ENCODE data around the gene CNNM3.
"Not testable (repeated sequence)": the region's sequence is repeated elsewhere in the genome, so short reads cannot be mapped to it uniquely, and the experiment has no call there.

The CNNM3 gene

GRCh38 chr2:96799623-96799935 lies 16.5 kb upstream of the CNNM3 start:
- no peak for DNase-seq (ENCODE audit: low spot score)

- DNase-seq (ENCODE audit: low spot score): no peak
Observed at GRCh38 chr2:96800061-96801004, 15.7 kb upstream of the CNNM3 start.

GRCh38 chr2:96801005-96801785 lies 14.9 kb upstream of the CNNM3 start:
- DNase-seq (ENCODE audit: low spot score): peak; percentile 68

- no peak for DNase-seq (ENCODE audit: low spot score)
Observed at GRCh38 chr2:96801786-96802595, 14.1 kb upstream of the CNNM3 start.

- DNase-seq (ENCODE audit: low spot score): no peak
Observed at GRCh38 chr2:96802721-96803120, 13.3 kb upstream of the CNNM3 start.

- DNase-seq (ENCODE audit: low spot score): no peak
Observed at GRCh38 chr2:96804986-96805385, 11.1 kb upstream of the CNNM3 start.

- not testable (repeated sequence) for DNase-seq (ENCODE audit: low spot score)
Observed at GRCh38 chr2:96805946-96806345, 10.1 kb upstream of the CNNM3 start.

GRCh38 chr2:96806468-96807126 lies 9.5 kb upstream of the CNNM3 start:
- no peak for DNase-seq (ENCODE audit: low spot score)

GRCh38 chr2:96807127-96807471 lies 9.0 kb upstream of the CNNM3 start:
- DNase-seq (ENCODE audit: low spot score): no peak

GRCh38 chr2:96808176-96808837 lies 7.8 kb upstream of the CNNM3 start:
- no peak for DNase-seq (ENCODE audit: low spot score)

- DNase-seq (ENCODE audit: low spot score): no peak
Observed at GRCh38 chr2:96809216-96809882, 6.7 kb upstream of the CNNM3 start.

GRCh38 chr2:96809951-96810782 lies 5.9 kb upstream of the CNNM3 start:
- DNase-seq (ENCODE audit: low spot score): no peak

GRCh38 chr2:96810783-96811192 lies 5.3 kb upstream of the CNNM3 start:
- DNase-seq (ENCODE audit: low spot score): no peak

GRCh38 chr2:96811917-96812316 lies 4.2 kb upstream of the CNNM3 start:
- no peak for DNase-seq (ENCODE audit: low spot score)

GRCh38 chr2:96813656-96814055 lies 2.4 kb upstream of the CNNM3 start:
- DNase-seq (ENCODE audit: low spot score): no peak

GRCh38 chr2:96815326-96816126 lies 542 bp upstream of the CNNM3 start:
- peak; percentile 22 for DNase-seq (ENCODE audit: low spot score)

GRCh38 chr2:96816836-96817702 lies 1.0 kb downstream of the CNNM3 start:
- DNase-seq (ENCODE audit: low spot score): no peak

- no peak for DNase-seq (ENCODE audit: low spot score)
Observed at GRCh38 chr2:96817882-96818281, 1.8 kb downstream of the CNNM3 start.
